Inflammatory macrophage treated with lipopolysaccharide for 1 hour (primary cell): ENCODE data around the gene FBXO42.
"Not testable (repeated sequence)": the region's sequence is repeated elsewhere in the genome, so short reads cannot be mapped to it uniquely, and the experiment has no call there.

ENCODE experiments used
- DNase-seq, 2 donors: peaks; one replicate each; pipeline ENCODE4 v3.0.0-alpha.2; 2020 to 2022

FBXO42 gene

DNA sequence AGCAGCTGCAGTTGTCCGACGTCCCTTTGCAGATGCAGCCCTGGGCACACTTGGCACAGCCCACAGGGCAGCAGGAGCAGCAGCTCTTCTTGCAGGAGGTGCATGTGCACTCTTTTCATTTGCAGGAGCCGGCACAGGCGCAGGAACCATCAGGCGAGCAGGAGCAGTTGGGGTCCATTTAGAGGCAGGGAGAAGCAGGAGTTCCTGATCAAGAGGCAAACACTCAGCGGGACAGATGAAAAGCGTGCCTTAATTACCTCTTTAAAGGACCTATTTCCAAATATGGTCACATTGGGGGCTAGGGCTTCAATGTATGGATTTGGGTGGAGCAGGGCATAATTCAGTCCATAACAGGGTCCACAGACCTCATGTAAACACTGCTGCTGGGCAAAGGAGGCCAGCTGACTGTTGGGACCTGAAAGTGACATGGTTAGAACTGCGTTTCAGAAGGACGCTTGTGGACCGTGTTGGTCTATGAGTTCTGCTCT lies 111.0 kb downstream of the FBXO42 start:
- no peak for DNase-seq

DNA sequence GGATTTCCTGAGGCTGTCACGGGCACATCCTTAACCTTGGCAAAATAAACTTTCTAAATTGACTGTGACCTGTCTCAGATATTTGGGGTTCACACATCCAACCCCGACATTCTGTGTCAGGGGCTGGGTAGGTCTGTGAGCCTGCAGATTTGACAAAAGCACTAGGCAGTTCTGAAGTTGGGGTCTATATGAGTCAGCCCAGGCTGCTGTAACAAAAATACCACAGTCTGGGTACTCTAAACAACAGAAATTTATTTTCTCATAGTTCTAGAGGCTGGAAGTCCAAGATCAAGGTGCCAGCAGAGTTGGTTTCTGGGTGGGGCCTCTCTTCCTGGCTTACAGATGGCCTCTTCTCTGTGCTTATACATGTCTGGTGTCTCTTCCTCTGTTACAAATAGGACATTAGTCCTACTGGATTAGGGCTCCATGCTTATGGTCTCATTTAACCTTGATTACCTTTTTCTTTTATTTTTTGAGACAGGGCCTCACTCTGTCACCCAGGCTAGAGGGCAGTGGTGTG lies 112.2 kb downstream of the FBXO42 start:
- DNase-seq: no peak

DNA sequence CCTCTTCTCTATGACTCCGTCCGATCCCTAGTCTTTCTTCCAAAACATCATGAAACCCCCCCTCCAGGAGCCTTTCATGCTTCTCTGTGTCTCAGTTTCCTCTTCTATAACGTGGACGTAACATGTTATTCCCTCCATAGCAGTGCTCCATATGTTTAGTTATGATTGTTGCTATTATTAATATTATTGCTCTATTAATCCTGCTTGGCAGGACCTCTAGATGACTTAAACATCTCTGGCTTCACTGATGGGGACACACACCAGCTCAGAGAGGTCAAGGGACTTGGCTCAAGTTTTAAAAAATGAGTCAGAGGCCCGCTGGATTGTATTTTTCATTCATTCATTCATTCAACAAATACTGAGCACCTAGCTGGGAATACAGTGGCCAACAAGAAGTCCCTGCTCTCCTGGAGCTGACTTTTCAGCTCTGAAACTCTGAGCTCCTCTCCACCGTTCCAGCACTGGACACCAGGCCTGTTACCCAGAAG lies 114.9 kb downstream of the FBXO42 start:
- no peak for DNase-seq

DNA sequence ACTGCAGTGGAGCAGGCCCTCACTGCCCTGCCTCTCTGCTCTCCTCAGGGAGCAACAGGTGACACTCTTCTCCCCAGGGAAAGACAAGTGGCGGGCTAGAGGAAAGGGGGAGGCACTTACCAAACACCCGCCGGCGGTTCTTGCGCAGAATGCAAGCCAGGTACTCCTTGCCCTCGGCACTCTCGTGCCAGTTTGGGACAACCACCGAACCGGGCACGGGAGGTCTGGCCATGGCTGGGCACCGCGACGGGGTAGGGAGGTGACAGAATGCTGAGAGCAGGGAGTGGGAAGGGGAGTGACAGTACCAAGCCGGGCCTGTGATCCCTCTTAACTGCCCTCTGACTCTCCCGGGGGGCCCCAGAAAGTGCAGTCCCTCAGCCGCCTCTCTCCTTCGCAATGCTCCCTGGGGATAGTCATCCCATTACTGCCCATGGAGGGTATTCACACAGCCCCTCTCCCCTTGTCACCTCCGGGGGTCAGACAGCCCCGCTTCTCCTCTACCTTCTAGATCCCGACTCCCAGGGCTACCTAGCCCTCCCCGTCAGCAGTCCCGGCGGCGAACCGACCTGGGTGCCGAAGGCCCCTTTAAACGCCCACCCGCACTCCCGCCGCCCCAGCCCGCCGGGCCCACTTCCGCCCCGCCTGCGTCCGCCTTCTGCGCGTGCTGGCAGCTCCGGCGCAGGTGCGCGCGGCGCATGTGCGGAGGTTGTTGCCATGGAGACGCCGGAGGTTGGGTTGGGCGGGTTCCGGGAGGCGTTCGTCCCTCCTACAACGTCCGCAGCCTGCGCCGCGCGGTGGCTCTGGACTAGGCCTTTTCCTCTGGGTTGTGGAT lies 115.6 kb downstream of the FBXO42 start, which contains the start of gene CPLANE2:
TSS of gene CPLANE2 (minus strand) at position 673 of the 832 bp plus-strand sequence. CDS start at position 232, 441 bp downstream.
- DNase-seq: peak; percentile 64 to 82

DNA sequence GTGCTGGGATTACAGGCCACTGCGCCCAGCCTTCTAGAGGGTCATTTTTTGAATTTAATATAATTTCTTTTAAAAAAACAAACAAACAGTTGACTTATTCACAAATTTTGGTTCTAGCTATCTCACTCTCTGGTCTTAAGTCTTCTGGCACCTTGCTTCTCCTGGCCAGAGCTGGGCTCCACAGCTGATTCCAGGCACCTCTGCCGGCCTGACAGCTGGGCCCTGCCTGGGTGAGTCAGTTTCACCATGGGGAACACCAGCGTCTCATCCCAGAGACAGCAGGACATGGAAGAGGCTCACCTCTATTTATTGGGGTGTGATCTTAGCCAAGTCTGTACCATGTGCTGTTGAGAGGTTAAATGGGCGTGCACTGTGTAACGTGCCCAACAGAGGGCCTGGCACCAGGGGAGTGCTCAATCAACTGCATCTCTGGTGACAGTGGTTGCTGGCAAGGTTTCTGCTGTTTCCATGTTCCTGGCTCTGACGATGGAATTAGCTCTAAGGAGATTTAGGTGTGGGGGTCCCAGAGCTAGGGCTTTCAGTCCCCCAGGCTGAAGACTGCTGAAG lies 116.3 kb downstream of the FBXO42 start:
- peak; percentile 8 to 24 for DNase-seq

DNA sequence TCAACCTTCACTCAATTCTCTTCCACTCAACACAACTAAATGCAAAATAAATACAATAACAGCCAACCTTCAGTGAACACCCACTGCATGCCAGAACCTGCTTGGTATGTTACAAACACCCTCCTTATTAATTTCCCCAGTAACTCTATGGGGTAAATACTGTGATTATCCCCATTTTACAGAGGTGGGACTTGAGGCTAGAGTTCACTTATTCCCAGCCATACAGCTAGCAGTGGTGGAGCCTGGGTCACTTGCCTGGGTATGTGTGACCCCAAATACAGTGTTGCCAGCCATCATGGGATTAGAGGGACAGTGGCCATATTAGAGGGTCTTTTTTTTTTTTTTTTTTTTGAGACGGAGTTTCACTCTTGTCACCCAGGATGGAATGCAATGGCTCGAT lies 116.9 kb downstream of the FBXO42 start:
- DNase-seq: no peak

DNA sequence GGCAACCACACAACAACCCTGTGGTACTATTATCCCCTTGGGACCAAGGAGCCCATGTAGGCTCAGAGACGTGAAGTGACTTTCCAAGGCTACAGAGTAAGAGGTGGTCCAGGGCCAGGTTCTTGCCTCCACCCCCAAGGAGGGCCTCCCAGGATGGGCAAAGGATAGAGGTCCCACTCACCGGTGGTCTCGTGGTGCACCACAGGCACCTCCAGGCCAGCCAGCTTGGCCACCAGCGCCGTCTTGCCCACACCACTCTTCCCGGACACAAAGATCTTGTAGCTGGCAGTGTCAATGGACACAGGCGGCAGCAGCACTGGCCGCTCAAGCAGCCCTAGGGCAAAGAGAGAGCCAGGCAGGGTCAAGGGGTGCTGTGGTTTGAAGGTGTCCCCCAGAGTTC lies 118.8 kb downstream of the FBXO42 start:
- no peak for DNase-seq

DNA sequence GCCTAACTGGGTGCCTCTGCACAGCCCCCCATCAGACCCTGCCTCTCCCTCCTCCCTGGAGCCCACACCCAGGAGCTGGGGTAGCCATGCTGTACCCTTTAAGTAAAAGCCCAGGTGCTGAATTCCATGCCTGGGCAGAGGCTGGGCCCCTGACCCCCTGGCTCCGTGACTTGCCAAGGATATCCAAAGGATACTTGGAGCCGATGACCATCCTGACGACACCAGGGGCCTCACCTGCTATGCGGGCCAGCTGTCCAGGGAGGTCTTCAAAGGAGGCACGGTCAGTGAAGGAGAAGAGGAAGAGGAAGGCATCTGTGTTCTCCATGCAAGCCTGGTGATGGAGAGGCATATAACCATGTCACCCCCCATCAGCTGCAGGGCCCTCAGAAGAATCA lies 120.0 kb downstream of the FBXO42 start:
- DNase-seq: no peak

DNA sequence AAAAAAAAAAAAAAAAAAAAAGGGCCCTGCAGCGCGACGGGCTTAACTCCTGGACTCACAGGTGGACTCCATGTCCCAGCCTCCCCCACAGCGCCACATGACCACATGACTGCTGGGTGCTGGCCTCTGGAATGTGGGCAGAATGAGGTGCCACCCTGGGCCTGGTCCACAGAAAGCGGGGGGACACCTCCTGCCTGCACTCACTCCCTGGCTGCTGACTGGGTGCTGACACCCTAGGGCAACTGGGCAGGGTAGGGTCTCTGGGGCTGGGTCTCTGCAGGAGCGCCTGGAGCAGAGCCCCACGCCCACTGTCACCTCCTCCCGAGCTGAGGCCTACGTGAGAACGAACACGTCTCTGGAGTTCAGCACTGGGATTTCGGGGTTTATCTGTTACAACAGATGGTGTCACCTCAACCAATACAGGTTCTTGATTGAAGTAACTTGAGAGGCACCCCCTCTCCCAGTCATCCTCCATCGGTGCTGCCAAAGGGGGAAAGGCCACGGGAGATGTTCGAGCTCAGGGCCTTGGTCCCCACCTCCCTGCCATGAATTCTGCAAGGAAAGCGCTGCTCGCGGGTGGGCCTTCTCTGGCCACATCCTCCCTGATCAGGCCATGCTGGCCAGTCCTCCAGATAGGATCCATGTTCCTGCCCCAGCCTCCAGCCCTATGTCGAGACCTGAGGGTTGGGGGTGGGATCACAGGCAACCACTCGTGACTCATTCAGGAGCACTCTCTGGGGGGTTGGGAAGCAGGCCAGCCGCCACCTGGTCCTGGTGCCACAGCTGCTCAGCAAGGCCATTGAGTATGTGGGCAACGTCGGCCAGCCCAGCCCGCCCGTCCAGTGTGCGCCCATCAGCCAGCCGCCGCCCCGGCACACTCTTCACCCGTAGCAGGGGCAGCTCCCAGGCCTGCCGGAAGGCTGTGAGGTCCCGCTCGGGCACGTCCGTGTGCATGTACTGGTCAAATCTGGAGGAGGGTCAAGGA lies 120.7 kb downstream of the FBXO42 start:
- DNase-seq: no peak

DNA sequence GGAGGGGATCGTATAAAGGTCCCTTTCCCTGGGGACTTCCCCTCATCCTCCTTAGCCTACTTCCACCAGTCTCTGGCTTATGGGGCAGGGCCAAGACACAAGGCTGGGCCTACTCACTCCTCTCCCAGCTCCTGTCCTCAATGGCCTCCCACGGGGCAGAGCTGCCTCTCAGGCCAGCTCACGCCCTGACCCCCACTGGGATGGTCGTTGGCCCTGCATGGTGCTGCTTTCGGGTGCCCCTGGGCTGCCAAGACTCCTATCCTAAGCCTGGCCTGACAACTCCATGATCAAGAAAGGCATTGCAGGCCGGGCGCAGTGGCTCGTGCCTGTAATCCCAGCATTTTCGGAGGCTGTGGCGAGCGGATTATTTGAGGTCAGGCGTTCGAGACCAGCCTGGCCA lies 121.5 kb downstream of the FBXO42 start:
- DNase-seq: no peak

DNA sequence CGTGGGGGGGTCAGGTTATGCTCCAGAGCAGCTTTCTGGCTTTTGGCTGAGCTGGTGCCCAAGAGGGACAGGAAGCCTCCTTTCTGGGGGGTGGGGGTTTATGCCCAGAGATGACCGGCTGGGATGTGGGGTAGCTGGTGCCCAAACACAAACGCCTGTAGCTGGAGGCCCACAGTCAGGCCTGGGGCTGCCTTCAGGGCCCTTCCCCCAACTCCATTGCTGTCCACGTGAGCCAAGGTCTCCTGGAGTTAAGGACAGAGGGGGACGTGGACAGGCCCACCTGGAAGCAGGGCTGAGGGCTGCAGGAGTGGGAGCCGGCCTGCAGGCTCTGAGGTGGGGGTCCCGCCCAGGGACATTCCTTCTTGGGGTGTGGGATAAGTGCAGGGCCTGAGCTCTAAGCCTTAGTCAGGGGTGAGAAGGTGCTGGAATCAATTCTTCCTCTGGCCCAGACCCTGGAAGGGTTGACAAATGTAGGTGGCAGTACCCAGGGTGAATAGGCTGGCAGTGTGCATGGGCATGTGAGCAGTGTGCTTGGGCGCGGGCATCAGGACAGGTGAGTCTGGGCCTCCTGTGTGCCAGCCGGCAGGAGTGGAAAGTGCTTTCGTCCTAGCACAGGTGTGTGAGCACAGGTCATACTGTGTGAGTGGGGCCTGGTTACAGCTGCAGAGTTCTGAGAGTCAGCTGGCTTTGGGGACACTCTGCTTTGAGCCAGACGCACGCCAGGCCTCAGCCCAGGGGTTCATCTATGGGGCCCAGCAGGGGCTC lies 122.1 kb downstream of the FBXO42 start:
- DNase-seq: no peak

DNA sequence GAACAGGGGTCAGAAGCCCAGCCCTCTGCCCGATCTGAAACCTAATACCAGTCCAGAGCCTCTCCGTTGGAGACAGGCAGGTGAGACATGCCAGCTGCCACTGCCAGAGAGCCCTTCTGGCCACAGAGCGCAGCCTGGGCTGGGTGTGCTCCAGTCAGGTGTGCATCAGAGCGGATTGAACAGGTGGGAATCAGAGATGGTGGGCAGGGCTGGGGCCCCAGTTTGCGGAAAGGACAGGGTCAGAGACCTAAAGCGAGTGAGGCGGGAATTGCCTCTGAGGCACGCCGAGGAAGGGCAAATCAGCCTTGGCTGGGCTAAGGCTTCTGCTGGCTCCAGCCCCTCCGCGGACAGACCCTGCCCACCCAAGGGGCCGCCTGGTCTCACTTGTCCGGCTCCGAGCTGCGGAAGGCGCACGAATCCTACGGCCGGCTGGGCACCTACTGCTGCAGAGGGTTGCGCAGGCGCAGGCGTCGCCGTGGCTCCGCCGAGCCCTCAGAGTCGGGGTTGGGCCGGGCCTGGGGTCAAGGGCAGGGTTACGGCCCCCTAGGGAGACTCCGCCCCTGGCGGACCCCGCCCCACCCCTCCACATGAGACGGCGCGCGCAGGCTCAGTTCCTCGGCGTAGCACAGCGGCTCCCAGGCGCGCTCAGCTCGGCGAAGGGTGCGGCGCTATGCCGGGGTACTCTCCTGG lies 125.6 kb downstream of the FBXO42 start:
- no peak for DNase-seq

DNA sequence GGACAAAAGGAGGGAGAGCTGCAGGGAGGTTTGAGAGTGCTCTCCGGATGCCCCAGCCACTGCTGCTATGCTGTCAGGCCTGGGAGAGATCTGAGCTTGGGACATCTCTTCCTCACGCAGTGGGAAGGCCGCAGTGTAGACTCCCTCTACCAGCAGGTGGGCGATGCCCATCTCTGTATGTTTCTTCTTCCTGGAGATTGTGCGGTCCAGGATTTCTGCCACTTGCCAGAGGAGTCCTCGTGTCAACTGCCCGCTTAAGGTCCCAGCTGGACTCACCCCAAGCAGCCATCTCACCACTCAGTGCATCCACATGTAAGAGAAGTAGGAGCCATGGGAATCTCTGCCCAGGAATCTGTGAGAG lies 126.2 kb downstream of the FBXO42 start:
- no peak for DNase-seq

DNA sequence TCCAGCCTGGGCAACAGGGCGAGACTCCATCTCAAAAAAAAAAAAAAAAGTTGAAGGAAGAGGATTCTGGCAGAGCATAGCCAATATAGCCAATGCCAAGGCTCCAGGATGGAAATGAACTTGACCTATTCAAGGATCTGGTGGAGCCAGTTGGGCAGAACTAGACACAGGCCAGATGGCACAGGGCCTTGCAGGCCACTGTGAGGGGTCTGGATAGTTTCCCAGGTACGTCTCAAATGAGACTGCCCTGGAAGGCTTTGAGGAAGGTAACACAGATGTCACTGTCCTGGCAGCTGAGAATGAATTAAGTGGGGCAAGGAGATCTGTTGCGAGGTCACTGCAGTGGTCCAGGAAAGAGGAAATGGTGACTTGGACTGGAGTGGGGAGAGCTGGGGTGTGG lies 127.8 kb downstream of the FBXO42 start:
- no peak for DNase-seq

DNA sequence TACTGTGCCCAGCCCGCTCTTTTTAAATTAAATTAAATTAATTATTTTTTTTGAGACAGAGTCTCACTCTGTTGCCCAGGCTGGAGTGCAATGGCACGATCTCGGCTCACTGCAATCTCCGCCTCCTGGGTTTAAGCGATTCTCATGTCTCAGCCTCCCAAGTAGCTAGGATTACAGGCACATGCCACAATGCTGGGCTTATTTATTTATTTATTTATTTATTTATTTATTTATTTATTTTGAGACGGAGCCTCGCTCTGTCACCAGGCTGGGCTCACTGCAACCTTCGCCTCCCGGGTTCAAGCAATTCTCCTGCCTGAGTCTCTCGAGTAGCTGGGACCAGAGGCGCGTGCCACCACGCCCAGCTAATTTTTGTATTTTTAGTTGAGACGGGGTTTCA lies 129.6 kb downstream of the FBXO42 start:
- not testable (repeated sequence) for DNase-seq

DNA sequence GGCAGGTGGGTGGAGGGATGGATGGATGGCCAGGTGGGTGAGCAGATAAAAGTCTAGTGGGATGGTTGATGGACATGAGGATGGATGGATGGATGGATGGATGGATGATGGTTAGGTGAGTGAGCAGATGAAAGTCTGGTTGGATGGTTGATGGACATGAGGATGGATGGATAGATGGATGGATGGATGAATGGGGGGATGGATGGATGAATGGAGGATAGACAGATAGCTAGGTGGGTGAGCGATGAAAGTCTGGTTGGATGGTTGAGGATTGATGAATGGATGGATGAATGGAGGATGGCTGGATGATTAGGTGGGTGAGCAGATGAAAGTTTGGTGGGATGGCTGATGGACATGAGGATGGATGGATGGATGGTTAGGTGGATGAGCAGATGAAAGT lies 130.8 kb downstream of the FBXO42 start:
- no peak for DNase-seq

DNA sequence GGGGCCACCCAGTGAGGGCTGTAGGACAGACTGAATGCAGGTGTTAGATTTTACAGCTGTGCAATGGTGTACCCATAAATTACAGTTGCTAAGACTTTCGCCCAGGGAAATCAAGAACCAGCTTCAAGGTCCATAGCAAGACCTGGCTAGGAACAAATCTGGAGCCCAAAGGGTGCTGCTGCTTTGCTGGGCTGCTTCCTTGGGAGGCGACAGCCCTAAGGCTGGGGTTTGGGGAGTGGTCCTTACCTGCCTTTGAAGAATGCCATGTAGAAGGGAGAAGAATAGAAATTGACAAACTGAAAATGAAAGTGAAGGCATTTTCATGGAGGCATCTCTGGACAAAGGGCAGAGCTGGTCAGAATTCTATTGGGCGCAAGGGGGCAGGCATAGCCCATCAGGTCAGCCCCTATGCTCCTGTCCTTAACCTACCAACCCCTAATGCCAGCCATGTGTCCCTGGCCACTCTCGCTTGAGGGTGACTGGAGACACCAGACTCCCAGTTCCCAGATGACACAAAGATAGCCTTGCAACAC lies 132.2 kb downstream of the FBXO42 start:
- DNase-seq: no peak

DNA sequence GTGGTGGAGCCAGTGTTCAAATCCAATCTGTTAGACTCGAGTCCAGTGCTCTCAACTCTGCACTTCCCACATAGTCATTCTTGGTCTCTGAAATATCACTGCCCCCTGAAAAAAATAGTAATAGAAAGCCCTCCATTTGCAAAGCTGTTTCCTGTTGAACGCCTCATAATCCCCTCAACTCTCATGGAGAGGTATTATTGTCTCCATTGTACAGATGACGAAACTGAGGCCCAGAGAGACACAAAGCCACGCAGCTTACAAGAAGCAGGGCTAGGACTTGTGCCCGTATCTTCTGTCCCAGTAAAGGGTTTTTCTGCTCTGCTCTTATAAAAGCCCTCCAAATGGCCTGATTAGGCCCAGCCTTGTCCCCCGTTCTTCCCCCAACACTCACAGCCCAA lies 133.6 kb downstream of the FBXO42 start:
- DNase-seq: no peak

DNA sequence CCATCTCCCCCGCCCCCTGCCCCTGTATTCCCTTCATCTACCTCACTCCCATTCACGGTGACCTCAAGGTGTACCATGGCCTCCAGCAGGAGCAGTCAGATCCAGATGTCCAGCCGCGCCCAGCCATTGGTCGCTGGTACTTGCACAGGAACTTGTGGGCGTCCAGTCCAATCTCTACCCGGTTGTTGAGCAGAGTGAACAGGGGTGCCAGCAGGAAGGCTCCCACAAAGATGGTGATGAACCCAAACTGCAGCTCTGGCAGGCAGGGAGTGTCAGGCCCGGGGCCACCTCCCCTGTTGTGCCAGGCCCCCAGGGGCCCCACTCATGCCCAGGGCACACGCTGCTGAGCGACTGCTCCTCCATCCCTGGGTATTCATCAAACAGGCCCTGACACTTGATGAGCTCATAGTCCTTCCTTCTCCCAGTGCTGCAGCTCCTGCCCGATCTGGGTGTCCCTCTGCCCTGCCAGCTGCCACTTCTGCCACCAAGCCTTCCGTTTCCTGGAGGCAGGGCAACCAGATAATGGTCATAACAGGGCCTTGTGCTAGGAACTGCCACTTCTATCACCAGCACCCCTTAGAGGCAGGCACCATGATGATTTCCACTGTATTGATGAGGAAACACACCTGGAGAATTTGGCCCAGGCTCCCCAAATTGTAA lies 134.1 kb downstream of the FBXO42 start:
- DNase-seq: no peak

DNA sequence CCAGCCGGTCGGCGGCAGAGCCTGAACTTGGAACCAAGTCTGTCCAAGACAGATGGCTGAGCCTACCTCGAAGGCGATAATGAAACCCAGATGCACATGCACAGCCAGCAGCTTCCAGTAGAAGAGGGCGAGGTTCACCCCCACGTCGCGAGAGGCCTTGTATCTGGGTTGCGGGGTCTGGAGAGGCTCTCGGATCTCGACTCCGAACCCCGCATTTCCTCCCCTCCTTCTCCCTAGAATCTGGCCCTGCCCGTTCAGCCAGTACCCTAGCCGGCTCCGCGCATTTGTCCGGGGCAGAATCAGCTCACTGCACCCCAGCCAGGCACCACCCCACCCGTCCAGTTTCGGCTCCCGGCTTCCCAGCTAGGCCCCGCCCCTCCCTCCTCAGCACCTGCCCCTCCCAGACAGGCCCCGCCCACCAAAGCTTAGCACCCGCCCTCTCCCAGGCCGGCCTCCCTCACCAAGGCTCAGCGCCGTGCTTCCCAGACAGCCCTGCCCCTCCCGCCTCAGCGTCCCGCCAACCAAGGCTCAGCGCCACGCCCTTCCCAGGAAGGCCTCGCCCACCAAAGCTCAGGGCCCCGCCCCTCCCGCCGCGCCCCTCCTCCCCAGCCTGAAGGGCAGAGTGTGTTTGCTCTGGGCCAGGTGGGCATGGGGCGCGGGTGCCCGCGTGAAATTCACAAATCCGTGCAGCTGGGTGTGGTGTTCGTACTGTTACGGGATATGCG lies 135.1 kb downstream of the FBXO42 start:
- peak; percentile 93 to 98 for DNase-seq
